Measurements from ENCODE around the gene IFNK. TPM values are rescaled to one million over a fixed set of nuclear protein-coding genes. Genes with fewer than 3 reads are reported as not detected.

The IFNK gene
- total and polyA plus RNA-seq, 2 donors (not counting 3 experiments of a cell fraction or from before 2014, with no cell fraction given): not detected

DNA sequence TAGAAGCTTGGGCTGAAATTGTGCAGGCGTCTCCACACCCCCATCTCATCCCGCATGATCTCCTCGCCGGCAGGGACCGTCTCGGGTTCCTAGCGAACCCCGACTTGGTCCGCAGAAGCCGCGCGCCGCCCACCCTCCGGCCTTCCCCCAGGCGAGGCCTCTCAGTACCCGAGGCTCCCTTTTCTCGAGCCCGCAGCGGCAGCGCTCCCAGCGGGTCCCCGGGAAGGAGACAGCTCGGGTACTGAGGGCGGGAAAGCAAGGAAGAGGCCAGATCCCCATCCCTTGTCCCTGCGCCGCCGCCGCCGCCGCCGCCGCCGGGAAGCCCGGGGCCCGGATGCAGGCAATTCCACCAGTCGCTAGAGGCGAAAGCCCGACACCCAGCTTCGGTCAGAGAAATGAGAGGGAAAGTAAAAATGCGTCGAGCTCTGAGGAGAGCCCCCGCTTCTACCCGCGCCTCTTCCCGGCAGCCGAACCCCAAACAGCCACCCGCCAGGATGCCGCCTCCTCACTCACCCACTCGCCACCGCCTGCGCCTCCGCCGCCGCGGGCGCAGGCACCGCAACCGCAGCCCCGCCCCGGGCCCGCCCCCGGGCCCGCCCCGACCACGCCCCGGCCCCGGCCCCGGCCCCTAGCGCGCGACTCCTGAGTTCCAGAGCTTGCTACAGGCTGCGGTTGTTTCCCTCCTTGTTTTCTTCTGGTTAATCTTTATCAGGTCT, 49.0 kb downstream of the IFNK start, which contains the start of gene C9orf72:
C9orf72 (minus strand) TSS at position 564 of the 716 bp plus-strand sequence. CDS start 6,361 bp downstream, outside the sequence.
- Histone ChIP-seq H3K4me3 (replicated peaks in 1 of 3; ENCODE audit: insufficient read depth in 1 of 3, low read depth in 1 of 3, low read length in 3 of 3) (peak within 1 kb of the TSS; percentile 68 to 72 (median 70)), H3K27me3 (ENCODE audit: control insufficient read depth in 2 of 2, insufficient read depth in 2 of 2, low read length in 2 of 2) (no peaks in the 10 kb centered on the region), H3K27ac (ENCODE audit: insufficient read depth, low read depth, low read length) (peak within 1 kb of the TSS; percentile 87), H3K9me1 (replicated peaks; ENCODE audit: control insufficient read depth, extremely low read depth, insufficient read depth, low read length) (no peaks in the 10 kb centered on the region), H3K79me2 (ENCODE audit: control insufficient read depth, insufficient read depth, low read length) (no peaks in the 10 kb centered on the region), H3K36me3 (ENCODE audit: control insufficient read depth in 2 of 2, extremely low read depth in 1 of 2, insufficient read depth in 2 of 2, low read length in 2 of 2) (no peaks in the 10 kb centered on the region), H2AFZ (ENCODE audit: low read depth, low read length) (peak within 1 kb of the TSS; percentile 98), H3K9me3 (replicated peaks; ENCODE audit: control insufficient read depth, insufficient read depth, low read length) (no peaks in the 10 kb centered on the region), H3K4me2 (ENCODE audit: insufficient read depth, low read length) (peak within 1 kb of the TSS; percentile 92), H3K4me1 (ENCODE audit: control insufficient read depth, extremely low read depth, insufficient read depth, low read length) (peaks cover 12% of the 10 kb centered on the region), H4K20me1 (replicated peaks; ENCODE audit: control insufficient read depth, extremely low read depth, insufficient read depth, low read length) (no peaks in the 10 kb centered on the region), H3K9ac (replicated peaks; ENCODE audit: extremely low read depth, insufficient read depth, low read length) (peak within 1 kb of the TSS; percentile 83)
- ChIA-PET CTCF (interaction anchor here (0.8 to 1.0 kb wide), 4 partner anchors 13 to 42 kb away, joined by 3 to 4 read pairs (median 3); no protein-coding TSS in a partner anchor), POLR2A (no interaction called here)
- FAIRE-seq (no peak), DNase-seq (ENCODE audit: low read depth, low spot score) (peak; percentile 61)
- BruUV-seq (replicated peaks): no TSS peak
- TF ChIP-seq POLR2AphosphoS5 (IDR thresholded peaks at IDR 0.05; ENCODE audit: insufficient read depth, low read depth, low read length) (peak; percentile 24), POLR2A (IDR thresholded peaks at IDR 0.05; ENCODE audit: low read depth, low read length) (peak; percentile 50), MYC (IDR thresholded peaks at IDR 0.05; ENCODE audit: low read depth, low read length) (no peak)
- dilution Hi-C loops (cut with MboI; ENCODE audit: extremely low pct_ligation_motif_present, low sequenced_read_pairs) (no loop called here), intact Hi-C loops (cut with micrococcal nuclease) (loop anchor here (2.0 kb wide), 1 partner anchor 680 kb away; the partner anchor contains the start of gene CAAP1)

- peak; percentile 99 for DNase-seq (ENCODE audit: low read depth, low spot score)
- intact Hi-C loops (cut with micrococcal nuclease): loop anchor here (2.0 kb wide), 1 partner anchor 681 kb away; the partner anchor contains the start of gene CAAP1
- peaks cover 0 to under 1% of the 10 kb centered on the region in 2 experiments for H3K27me3 ChIP-seq (ENCODE audit: control insufficient read depth in 2 of 2, insufficient read depth in 2 of 2, low read length in 2 of 2)
- H3K4me3 ChIP-seq (replicated peaks in 1 of 3; ENCODE audit: insufficient read depth in 1 of 3, low read depth in 1 of 3, low read length in 3 of 3): peak overlapping the region; percentile 68 to 72 (median 70)
- H3K27ac ChIP-seq (ENCODE audit: insufficient read depth, low read depth, low read length): peak overlapping the region; percentile 87
- H3K9me3 ChIP-seq (replicated peaks; ENCODE audit: control insufficient read depth, insufficient read depth, low read length): no peaks in the 10 kb centered on the region
- dilution Hi-C loops (cut with MboI; ENCODE audit: extremely low pct_ligation_motif_present, low sequenced_read_pairs): no loop called here
- no peaks in the 10 kb centered on the region for H4K20me1 ChIP-seq (replicated peaks; ENCODE audit: control insufficient read depth, extremely low read depth, insufficient read depth, low read length)
- no peaks in the 10 kb centered on the region for H3K36me3 ChIP-seq (ENCODE audit: control insufficient read depth in 2 of 2, extremely low read depth in 1 of 2, insufficient read depth in 2 of 2, low read length in 2 of 2)
- ChIA-PET POLR2A (no interaction called here), CTCF (interaction anchor here (0.8 to 1.0 kb wide), 4 partner anchors 14 to 43 kb away, joined by 3 to 4 read pairs (median 3); no protein-coding TSS in a partner anchor)
- H3K9me1 ChIP-seq (replicated peaks; ENCODE audit: control insufficient read depth, extremely low read depth, insufficient read depth, low read length): no peaks in the 10 kb centered on the region
- H3K79me2 ChIP-seq (ENCODE audit: control insufficient read depth, insufficient read depth, low read length): no peaks in the 10 kb centered on the region
- TF ChIP-seq FOS (IDR thresholded peaks at IDR 0.05; ENCODE audit: borderline replicate concordance, insufficient read depth, low read length): peak; percentile 58
- TF ChIP-seq POLR2AphosphoS5 (IDR thresholded peaks at IDR 0.05; ENCODE audit: insufficient read depth, low read depth, low read length): peak; percentile 28
- TF ChIP-seq, protein P1, sequence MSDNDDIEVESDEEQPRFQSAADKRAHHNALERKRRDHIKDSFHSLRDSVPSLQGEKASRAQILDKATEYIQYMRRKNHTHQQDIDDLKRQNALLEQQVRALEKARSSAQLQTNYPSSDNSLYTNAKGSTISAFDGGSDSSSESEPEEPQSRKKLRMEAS (IDR thresholded peaks at IDR 0.05; ENCODE audit: insufficient read depth, insufficient read length): no peak
- TF ChIP-seq JUN (IDR thresholded peaks at IDR 0.05; ENCODE audit: borderline replicate concordance, insufficient read depth, insufficient read length, low read depth): peak; percentile 59
- no peak for TF ChIP-seq EZH2 (IDR thresholded peaks at IDR 0.05; ENCODE audit: borderline replicate concordance, low read depth, low read length, severe bottlenecking)
- no peak for TF ChIP-seq POLR2A (IDR thresholded peaks at IDR 0.05; ENCODE audit: low read depth, low read length)
- peak overlapping the region; percentile 83 for H3K9ac ChIP-seq (replicated peaks; ENCODE audit: extremely low read depth, insufficient read depth, low read length)
- peak; percentile 98 for FAIRE-seq
- TSS peak; percentile 71 for BruUV-seq (replicated peaks)
- peak overlapping the region; percentile 98 for H2AFZ ChIP-seq (ENCODE audit: low read depth, low read length)
- H3K4me2 ChIP-seq (ENCODE audit: insufficient read depth, low read length): peak overlapping the region; percentile 92
- H3K4me1 ChIP-seq (ENCODE audit: control insufficient read depth, extremely low read depth, insufficient read depth, low read length): peaks cover 12% of the 10 kb centered on the region
Observed at GRCh38 chr9:27573634-27574590, 49.8 kb downstream of the IFNK start.
